DND-41 (cell line): ENCODE data around the gene TMEM184B.

ENCODE experiments used
- EZH2 ChIP-seq: IDR thresholded peaks from 3 replicates; pipeline ENCODE4 v1.6.1; 2012; ENCODE audit warnings: borderline replicate concordance, low read depth, mild to moderate bottlenecking, moderate library complexity, low read length, inconsistent platforms; ENCODE audit not compliant: severe bottlenecking
- TF ChIP-seq, protein P1 (sequence below): IDR thresholded peaks from 2 replicates; pipeline ENCODE4 v1.5.1; 2012; ENCODE audit warnings: borderline replicate concordance, low read length, moderate library complexity, mild to moderate bottlenecking; ENCODE audit not compliant: poor library complexity, severe bottlenecking; ENCODE audit errors: extremely low read depth

DNA sequence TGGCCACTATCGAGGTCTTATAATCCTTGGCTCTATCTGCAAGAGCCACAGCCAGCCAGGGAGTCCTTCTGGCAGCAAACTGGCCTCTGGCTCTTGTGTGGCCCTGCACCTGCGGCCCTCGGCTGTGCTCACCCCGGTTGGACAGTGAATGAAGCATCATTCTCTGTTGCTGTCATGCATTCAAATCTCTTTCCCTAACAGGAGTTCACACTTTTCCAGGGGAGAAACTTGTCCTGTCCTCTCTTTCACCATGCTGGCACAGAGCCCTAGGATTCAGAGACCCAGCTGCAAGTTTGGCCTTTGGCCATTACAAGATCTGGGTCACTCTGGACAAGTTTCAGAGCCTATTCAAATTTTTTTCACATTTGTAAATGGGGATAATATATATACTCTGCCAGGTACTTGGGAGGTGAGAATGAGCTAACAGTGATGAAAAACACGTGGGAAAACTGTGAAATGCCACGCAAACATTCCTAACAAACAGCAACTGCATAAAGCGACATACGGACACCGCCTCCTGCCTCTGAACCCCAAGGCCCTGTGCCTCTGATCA is 34.2 kb downstream of the TMEM184B start:
- TF ChIP-seq, protein P1, sequence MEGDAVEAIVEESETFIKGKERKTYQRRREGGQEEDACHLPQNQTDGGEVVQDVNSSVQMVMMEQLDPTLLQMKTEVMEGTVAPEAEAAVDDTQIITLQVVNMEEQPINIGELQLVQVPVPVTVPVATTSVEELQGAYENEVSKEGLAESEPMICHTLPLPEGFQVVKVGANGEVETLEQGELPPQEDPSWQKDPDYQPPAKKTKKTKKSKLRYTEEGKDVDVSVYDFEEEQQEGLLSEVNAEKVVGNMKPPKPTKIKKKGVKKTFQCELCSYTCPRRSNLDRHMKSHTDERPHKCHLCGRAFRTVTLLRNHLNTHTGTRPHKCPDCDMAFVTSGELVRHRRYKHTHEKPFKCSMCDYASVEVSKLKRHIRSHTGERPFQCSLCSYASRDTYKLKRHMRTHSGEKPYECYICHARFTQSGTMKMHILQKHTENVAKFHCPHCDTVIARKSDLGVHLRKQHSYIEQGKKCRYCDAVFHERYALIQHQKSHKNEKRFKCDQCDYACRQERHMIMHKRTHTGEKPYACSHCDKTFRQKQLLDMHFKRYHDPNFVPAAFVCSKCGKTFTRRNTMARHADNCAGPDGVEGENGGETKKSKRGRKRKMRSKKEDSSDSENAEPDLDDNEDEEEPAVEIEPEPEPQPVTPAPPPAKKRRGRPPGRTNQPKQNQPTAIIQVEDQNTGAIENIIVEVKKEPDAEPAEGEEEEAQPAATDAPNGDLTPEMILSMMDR, result no peak
- no peak for TF ChIP-seq EZH2
